Measurements from ENCODE around the gene PPM1H. TPM values are rescaled to one million over a fixed set of nuclear protein-coding genes. Genes with fewer than 3 reads are reported as not detected.

Gene PPM1H
- total RNA-seq, 1 experiment from 2014 or later = 37.1 TPM

GRCh38 chr12:62694632-62695031 lies 240.3 kb downstream of the PPM1H start (continued):
- TF ChIP-seq FOXP4 (CRISPR knock-in tag; IDR thresholded peaks at IDR 0.05) = no peak
- no peak for TF ChIP-seq EMX1 (CRISPR knock-in tag; IDR thresholded peaks at IDR 0.05)
- no peak for TF ChIP-seq ZNF671 (CRISPR knock-in tag; IDR thresholded peaks at IDR 0.05)
- no peak for TF ChIP-seq CTCF (IDR thresholded peaks at IDR 0.05)
- no peak for TF ChIP-seq MYBL2 (CRISPR knock-in tag; IDR thresholded peaks at IDR 0.05)
- TF ChIP-seq USF2 (CRISPR knock-in tag; IDR thresholded peaks at IDR 0.05) = no peak
- TF ChIP-seq NR1H2 (CRISPR knock-in tag; IDR thresholded peaks at IDR 0.05) = no peak
- no peak for TF ChIP-seq ETV6 (CRISPR knock-in tag; IDR thresholded peaks at IDR 0.05)
- no peak for TF ChIP-seq ZNF317 (CRISPR knock-in tag; IDR thresholded peaks at IDR 0.05; ENCODE audit: borderline replicate concordance, low read depth)
- TF ChIP-seq GABPB1 (CRISPR knock-in tag; IDR thresholded peaks at IDR 0.05) = no peak
- TF ChIP-seq ATF2 (CRISPR knock-in tag; IDR thresholded peaks at IDR 0.05; ENCODE audit: borderline replicate concordance, low read depth) = no peak
- no peak for TF ChIP-seq RELA (CRISPR knock-in tag; IDR thresholded peaks at IDR 0.05; ENCODE audit: borderline replicate concordance)

- ChIA-PET POLR2A (no interaction called here), CTCF (interaction anchor here (0.6 kb wide), 1 partner anchor 113 kb away, joined by 3 read pairs; no protein-coding TSS in a partner anchor)
- no peak for DNase-seq (ENCODE audit: low spot score)
- Mint-ChIP-seq H3K4me3 (no peak overlapping the region), H3K36me3 (peaks cover 35% of the 10 kb centered on the region), H3K4me1 (peaks cover 15% of the 10 kb centered on the region), H3K27ac (0 out of 2 replicates have a peak overlapping the region, but pooled peaks have one; percentile 2), H3K9me3 (peaks cover 7% of the 10 kb centered on the region), H3K27me3 (ENCODE audit: low read depth) (no peaks in the 10 kb centered on the region)
- ATAC-seq = no peak
- TF ChIP-seq GRHL2 (CRISPR knock-in tag; IDR thresholded peaks at IDR 0.05; ENCODE audit: insufficient replicate concordance, severe bottlenecking) = no peak
- TF ChIP-seq TCF7 (CRISPR knock-in tag; IDR thresholded peaks at IDR 0.05; ENCODE audit: low read depth) = no peak
- no peak for TF ChIP-seq ZNF532 (CRISPR knock-in tag; IDR thresholded peaks at IDR 0.05; ENCODE audit: borderline replicate concordance)
- TF ChIP-seq ZNF281 (CRISPR knock-in tag; IDR thresholded peaks at IDR 0.05) = no peak
Observed at GRCh38 chr12:62694116-62694515, 240.8 kb downstream of the PPM1H start.

Data from WTC11 (cell line).